ENCODE measurements around the gene YIPF7. TPM values are rescaled to one million over a fixed set of nuclear protein-coding genes. Genes with fewer than 3 reads are reported as not detected.

YIPF7 gene
- polyA plus RNA-seq, 1 of the 3 experiments (the other 2 are of a cell fraction) = not detected

DNA sequence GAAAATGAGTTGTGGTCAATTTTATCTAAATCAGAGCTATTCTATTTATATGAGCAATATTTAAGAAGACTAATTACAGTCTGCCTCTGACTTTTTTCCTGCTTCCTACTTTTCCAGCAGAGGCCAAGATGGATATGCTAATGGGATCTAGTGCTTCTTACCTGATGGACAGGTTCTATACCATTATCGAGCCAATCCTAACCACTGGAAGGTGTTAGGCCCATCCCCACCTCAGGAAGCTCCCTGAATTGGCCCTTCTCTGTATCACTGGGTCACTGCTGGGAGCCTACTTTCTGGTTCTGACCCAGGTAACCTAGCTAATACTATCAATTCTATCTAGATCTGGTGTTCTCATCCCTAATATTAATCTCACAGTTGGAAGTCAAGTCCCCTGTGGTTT, 577 bp upstream of the YIPF7 start:
- TF ChIP-seq TEAD4 (IDR thresholded peaks at IDR 0.05; ENCODE audit: borderline replicate concordance, insufficient read depth) (no peak), SMC3 (IDR thresholded peaks at IDR 0.05; ENCODE audit: low read depth, low read length) (no peak), NRF1 (IDR thresholded peaks at IDR 0.05; ENCODE audit: low read depth, low read length) (no peak), FOXJ3 (CRISPR knock-in tag; IDR thresholded peaks at IDR 0.05) (no peak)
- TF ChIP-seq, protein P1, sequence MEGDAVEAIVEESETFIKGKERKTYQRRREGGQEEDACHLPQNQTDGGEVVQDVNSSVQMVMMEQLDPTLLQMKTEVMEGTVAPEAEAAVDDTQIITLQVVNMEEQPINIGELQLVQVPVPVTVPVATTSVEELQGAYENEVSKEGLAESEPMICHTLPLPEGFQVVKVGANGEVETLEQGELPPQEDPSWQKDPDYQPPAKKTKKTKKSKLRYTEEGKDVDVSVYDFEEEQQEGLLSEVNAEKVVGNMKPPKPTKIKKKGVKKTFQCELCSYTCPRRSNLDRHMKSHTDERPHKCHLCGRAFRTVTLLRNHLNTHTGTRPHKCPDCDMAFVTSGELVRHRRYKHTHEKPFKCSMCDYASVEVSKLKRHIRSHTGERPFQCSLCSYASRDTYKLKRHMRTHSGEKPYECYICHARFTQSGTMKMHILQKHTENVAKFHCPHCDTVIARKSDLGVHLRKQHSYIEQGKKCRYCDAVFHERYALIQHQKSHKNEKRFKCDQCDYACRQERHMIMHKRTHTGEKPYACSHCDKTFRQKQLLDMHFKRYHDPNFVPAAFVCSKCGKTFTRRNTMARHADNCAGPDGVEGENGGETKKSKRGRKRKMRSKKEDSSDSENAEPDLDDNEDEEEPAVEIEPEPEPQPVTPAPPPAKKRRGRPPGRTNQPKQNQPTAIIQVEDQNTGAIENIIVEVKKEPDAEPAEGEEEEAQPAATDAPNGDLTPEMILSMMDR (IDR thresholded peaks at IDR 0.05) = no peak
- TF ChIP-seq, protein P2, sequence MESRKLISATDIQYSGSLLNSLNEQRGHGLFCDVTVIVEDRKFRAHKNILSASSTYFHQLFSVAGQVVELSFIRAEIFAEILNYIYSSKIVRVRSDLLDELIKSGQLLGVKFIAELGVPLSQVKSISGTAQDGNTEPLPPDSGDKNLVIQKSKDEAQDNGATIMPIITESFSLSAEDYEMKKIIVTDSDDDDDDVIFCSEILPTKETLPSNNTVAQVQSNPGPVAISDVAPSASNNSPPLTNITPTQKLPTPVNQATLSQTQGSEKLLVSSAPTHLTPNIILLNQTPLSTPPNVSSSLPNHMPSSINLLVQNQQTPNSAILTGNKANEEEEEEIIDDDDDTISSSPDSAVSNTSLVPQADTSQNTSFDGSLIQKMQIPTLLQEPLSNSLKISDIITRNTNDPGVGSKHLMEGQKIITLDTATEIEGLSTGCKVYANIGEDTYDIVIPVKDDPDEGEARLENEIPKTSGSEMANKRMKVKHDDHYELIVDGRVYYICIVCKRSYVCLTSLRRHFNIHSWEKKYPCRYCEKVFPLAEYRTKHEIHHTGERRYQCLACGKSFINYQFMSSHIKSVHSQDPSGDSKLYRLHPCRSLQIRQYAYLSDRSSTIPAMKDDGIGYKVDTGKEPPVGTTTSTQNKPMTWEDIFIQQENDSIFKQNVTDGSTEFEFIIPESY (IDR thresholded peaks at IDR 0.05; ENCODE audit: borderline replicate concordance, low read depth) = no peak
- CTCF ChIA-PET = no interaction called here
- no peak overlapping the region for H3K9ac ChIP-seq
- 0% methylated on average over 1 of the region's 1 CpG for WGBS (ENCODE audit: low lambda C conversion rate)
- H3K4me2 ChIP-seq = no peak overlapping the region
- H3K79me2 ChIP-seq (ENCODE audit: insufficient read depth) = no peaks in the 10 kb centered on the region
- H3K9me3 ChIP-seq = no peaks in the 10 kb centered on the region
- no peak overlapping the region for H3K4me3 ChIP-seq (ENCODE audit: low read depth in 2 of 2, low read length in 1 of 2)
- H3F3A ChIP-seq (replicated peaks; ENCODE audit: insufficient read depth) = no peaks in the 10 kb centered on the region
- H3K4me1 ChIP-seq (ENCODE audit: control insufficient read depth in 1 of 2, insufficient read depth in 2 of 2, low read depth in 1 of 2, low read length in 1 of 2) = no peaks in the 10 kb centered on the region
- no peak overlapping the region for H3K27ac ChIP-seq (ENCODE audit: low read depth in 2 of 2, low read length in 1 of 2)
- no peaks in the 10 kb centered on the region for H3K36me3 ChIP-seq (replicated peaks in 1 of 2; ENCODE audit: control insufficient read depth in 1 of 2, insufficient read depth in 2 of 2, low read length in 1 of 2)
- POLR2A ChIA-PET = no interaction called here
- no peak overlapping the region for H2AFZ ChIP-seq (ENCODE audit: low read depth)
- no peak for DNase-seq
- no peaks in the 10 kb centered on the region for H3K27me3 ChIP-seq (ENCODE audit: insufficient read depth)
- H3K9me2 ChIP-seq = no peaks in the 10 kb centered on the region
- no peaks in the 10 kb centered on the region for H4K20me1 ChIP-seq (ENCODE audit: insufficient read depth)

DNA sequence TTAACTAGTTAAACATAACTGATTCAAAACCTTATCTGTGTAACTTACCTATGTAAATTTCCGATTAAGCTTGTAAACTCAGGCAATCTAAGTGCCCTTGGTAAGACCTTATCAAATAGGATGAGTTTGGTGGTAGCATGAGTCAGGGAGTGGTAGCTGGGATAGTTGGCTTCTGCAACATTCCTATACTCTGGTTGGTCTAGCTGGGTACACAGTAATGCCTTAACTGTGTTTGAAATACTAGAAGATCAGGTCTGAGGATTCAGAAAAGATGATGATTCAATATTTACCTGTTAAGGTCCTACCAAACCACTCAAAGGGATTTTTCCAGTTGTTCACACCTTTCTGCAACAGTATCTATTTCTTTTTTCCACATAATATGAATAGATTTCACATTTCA, 5.3 kb downstream of the YIPF7 start:
- no peak for DNase-seq
- Histone ChIP-seq H3K27me3 (ENCODE audit: insufficient read depth) (no peaks in the 10 kb centered on the region), H3K79me2 (ENCODE audit: insufficient read depth) (no peaks in the 10 kb centered on the region), H3K27ac (ENCODE audit: low read depth in 2 of 2, low read length in 1 of 2) (no peak overlapping the region), H3K9me2 (no peaks in the 10 kb centered on the region), H3K4me1 (ENCODE audit: control insufficient read depth in 1 of 2, insufficient read depth in 2 of 2, low read depth in 1 of 2, low read length in 1 of 2) (no peaks in the 10 kb centered on the region), H2AFZ (ENCODE audit: low read depth) (no peak overlapping the region), H3K4me2 (no peak overlapping the region), H3K36me3 (replicated peaks in 1 of 2; ENCODE audit: control insufficient read depth in 1 of 2, insufficient read depth in 2 of 2, low read length in 1 of 2) (no peaks in the 10 kb centered on the region), H3K4me3 (ENCODE audit: low read depth in 2 of 2, low read length in 1 of 2) (no peak overlapping the region), H4K20me1 (ENCODE audit: insufficient read depth) (no peaks in the 10 kb centered on the region), H3K9ac (no peak overlapping the region), H3K9me3 (no peaks in the 10 kb centered on the region), H3F3A (replicated peaks; ENCODE audit: insufficient read depth) (no peaks in the 10 kb centered on the region)
- 16% methylated on average over 1 of the region's 1 CpG for WGBS (ENCODE audit: low lambda C conversion rate)
- CTCF ChIA-PET = interaction anchor here (1.3 to 1.4 kb wide), 2 partner anchors 16 to 17 kb away, joined by 3 to 5 read pairs; no protein-coding TSS in a partner anchor
- POLR2A ChIA-PET = no interaction called here
- TF ChIP-seq NFIC (IDR thresholded peaks at IDR 0.05; ENCODE audit: borderline replicate concordance) (no peak), MEF2A (IDR thresholded peaks at IDR 0.05; ENCODE audit: borderline replicate concordance, low read depth) (no peak), FOXJ3 (CRISPR knock-in tag; IDR thresholded peaks at IDR 0.05) (no peak)

DNA sequence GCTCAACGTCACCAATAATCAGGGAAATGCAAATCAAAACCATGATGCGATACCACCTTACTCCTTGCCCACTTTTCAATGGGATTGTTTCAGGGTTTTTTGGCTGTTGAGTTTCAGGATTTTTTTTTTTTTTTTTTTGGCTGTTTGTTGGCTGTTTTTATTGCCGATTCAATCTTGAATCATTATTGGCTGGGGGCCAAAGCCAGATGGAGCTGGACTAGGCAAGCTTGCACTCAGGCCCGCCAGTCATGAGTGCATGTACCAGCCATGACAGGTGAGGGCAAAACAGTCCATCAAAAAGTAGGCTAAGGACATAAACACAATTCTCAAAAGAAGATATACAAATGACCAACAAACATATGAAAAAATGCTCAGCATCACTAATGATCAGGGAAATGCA, 13.3 kb downstream of the YIPF7 start:
- no peaks in the 10 kb centered on the region; the same call in 1 of the 2 replicates for H3K27me3 ChIP-seq (ENCODE audit: insufficient read depth)
- no peaks in the 10 kb centered on the region for H3K79me2 ChIP-seq (ENCODE audit: insufficient read depth)
- H3K4me3 ChIP-seq (ENCODE audit: low read depth in 2 of 2, low read length in 1 of 2) = no peak overlapping the region
- H3K4me1 ChIP-seq (ENCODE audit: control insufficient read depth in 1 of 2, insufficient read depth in 2 of 2, low read depth in 1 of 2, low read length in 1 of 2) = no peaks in the 10 kb centered on the region
- 26% methylated on average over 4 of the region's 4 CpGs for WGBS (ENCODE audit: low lambda C conversion rate)
- no peaks in the 10 kb centered on the region for H4K20me1 ChIP-seq (ENCODE audit: insufficient read depth)
- H3K9ac ChIP-seq = no peak overlapping the region
- no peak overlapping the region for H3K4me2 ChIP-seq
- no peaks in the 10 kb centered on the region for H3F3A ChIP-seq (replicated peaks; ENCODE audit: insufficient read depth)
- no peak overlapping the region for H3K27ac ChIP-seq (ENCODE audit: low read depth in 2 of 2, low read length in 1 of 2)
- no peaks in the 10 kb centered on the region for H3K9me2 ChIP-seq
- no peak for DNase-seq
- no peaks in the 10 kb centered on the region for H3K9me3 ChIP-seq
- H2AFZ ChIP-seq (ENCODE audit: low read depth) = no peak overlapping the region
- no peaks in the 10 kb centered on the region for H3K36me3 ChIP-seq (replicated peaks in 1 of 2; ENCODE audit: control insufficient read depth in 1 of 2, insufficient read depth in 2 of 2, low read length in 1 of 2)
- ChIA-PET POLR2A (no interaction called here), CTCF (no interaction called here)
- TF ChIP-seq EZH2phosphoT487 (IDR thresholded peaks at IDR 0.05; ENCODE audit: borderline replicate concordance, low read depth) (no peak), MEF2A (IDR thresholded peaks at IDR 0.05; ENCODE audit: borderline replicate concordance, low read depth) (no peak), FOSL2 (IDR thresholded peaks at IDR 0.05; ENCODE audit: borderline replicate concordance, low read depth) (no peak), SMC3 (IDR thresholded peaks at IDR 0.05; ENCODE audit: low read depth, low read length) (no peak), CHD2 (IDR thresholded peaks at IDR 0.05; ENCODE audit: low read length, partially characterized antibody) (no peak), FOXM1 (IDR thresholded peaks at IDR 0.05; ENCODE audit: low read depth) (no peak), TEAD4 (IDR thresholded peaks at IDR 0.05; ENCODE audit: borderline replicate concordance, insufficient read depth) (no peak), TCF12 (IDR thresholded peaks at IDR 0.05) (no peak)
- TF ChIP-seq, protein P3, sequence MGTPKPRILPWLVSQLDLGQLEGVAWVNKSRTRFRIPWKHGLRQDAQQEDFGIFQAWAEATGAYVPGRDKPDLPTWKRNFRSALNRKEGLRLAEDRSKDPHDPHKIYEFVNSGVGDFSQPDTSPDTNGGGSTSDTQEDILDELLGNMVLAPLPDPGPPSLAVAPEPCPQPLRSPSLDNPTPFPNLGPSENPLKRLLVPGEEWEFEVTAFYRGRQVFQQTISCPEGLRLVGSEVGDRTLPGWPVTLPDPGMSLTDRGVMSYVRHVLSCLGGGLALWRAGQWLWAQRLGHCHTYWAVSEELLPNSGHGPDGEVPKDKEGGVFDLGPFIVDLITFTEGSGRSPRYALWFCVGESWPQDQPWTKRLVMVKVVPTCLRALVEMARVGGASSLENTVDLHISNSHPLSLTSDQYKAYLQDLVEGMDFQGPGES (IDR thresholded peaks at IDR 0.05; ENCODE audit: low read depth, low read length) = no peak
- TF ChIP-seq, protein P4, sequence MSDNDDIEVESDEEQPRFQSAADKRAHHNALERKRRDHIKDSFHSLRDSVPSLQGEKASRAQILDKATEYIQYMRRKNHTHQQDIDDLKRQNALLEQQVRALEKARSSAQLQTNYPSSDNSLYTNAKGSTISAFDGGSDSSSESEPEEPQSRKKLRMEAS (IDR thresholded peaks at IDR 0.05; ENCODE audit: low read depth) = no peak
- TF ChIP-seq, protein P5, sequence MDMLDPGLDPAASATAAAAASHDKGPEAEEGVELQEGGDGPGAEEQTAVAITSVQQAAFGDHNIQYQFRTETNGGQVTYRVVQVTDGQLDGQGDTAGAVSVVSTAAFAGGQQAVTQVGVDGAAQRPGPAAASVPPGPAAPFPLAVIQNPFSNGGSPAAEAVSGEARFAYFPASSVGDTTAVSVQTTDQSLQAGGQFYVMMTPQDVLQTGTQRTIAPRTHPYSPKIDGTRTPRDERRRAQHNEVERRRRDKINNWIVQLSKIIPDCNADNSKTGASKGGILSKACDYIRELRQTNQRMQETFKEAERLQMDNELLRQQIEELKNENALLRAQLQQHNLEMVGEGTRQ (IDR thresholded peaks at IDR 0.05; ENCODE audit: borderline replicate concordance, low read depth, low read length) = no peak
